Esophagus squamous epithelium (tissue), 5 donors: ENCODE data around the gene SLAMF9. TPM values are rescaled to one million over a fixed set of nuclear protein-coding genes. Genes with fewer than 3 reads are reported as not detected.

ENCODE experiments used
- DNase-seq: peaks from one replicate; lab custom pipeline; 2025; lab: John Stamatoyannopoulos, UW
- H3K27ac ChIP-seq, 4 donors: fragments of 200-600 bp; sonication (generic); one replicate each; pipeline ENCODE4 v1.5.1; 2016 to 2019; ENCODE audit warnings: mild to moderate bottlenecking in 1 of 4
- H3K27me3 ChIP-seq, 4 donors: fragments of 200-600 bp; sonication (generic); 1 replicate in 3 of 4; 2 replicates in 1 of 4; pipeline versions ENCODE4 v1.5.1 to v1.6.0; 2017 to 2021; ENCODE audit warnings: antibody characterized with exemption in 1 of 4
- H3K36me3 ChIP-seq, 3 donors: fragments of 200-600 bp; sonication (generic); one replicate each; pipeline ENCODE4 v1.5.1; 2016 to 2019
- H3K4me1 ChIP-seq, 3 donors: fragments of 200-600 bp; sonication (generic); one replicate each; pipeline ENCODE4 v1.5.1; 2017 to 2019
- H3K4me3 ChIP-seq, 4 donors: fragments of 200-600 bp; sonication (generic); 1 replicate in 3 of 4; 2 replicates in 1 of 4; pipeline ENCODE4 v1.5.1; 2016 to 2019; ENCODE audit warnings: mild to moderate bottlenecking in 2 of 4, moderate library complexity in 1 of 4
- H3K9me3 ChIP-seq, 3 donors: fragments of 200-600 bp; sonication (generic); one replicate each; pipeline ENCODE4 v1.5.1; 2016 to 2019
- POLR2A ChIP-seq, 4 donors: fragments of 450-650 bp; IDR thresholded peaks; one replicate each; pipeline ENCODE4 v1.6.1; 2017; ENCODE audit warnings: antibody characterized with exemption in 4 of 4, mild to moderate bottlenecking in 4 of 4, moderate library complexity in 3 of 4
- WGBS, 2 donors: methylation state at CpG; one replicate each; pipeline ENCODE4 v1.1.5; 2018; 5-methylcytosine and 5-hydroxymethylcytosine counted together
- intact Hi-C: fragments of 100-400 bp; cut with DNase I; formaldehyde crosslinking; loops from one replicate; pipeline ENCODE4 v1.15.0; 2022
- total RNA-seq, 4 donors: library from RNA; depleted of rRNA; stranded (reverse); fragments of >200 nt; gene quantifications; one replicate each; pipeline ENCODE4 v1.1.0, GENCODE V29; 2016
- TF ChIP-seq, protein P1 (sequence below), 6 experiments: fragments of 450-650 bp in 4 of 6; fragments of 200-600 bp in 2 of 6; sonication (generic) in 2 of 6; IDR thresholded peaks; one replicate each; pipeline ENCODE4 v1.5.1; 2016 to 2019; ENCODE audit warnings: antibody characterized with exemption in 6 of 6, mild to moderate bottlenecking in 4 of 6, moderate library complexity in 4 of 6
- donor health status: DM: yes; HTN: yes; CAD: no.

Gene SLAMF9
- total RNA-seq, 4 donors from 2014 or later: 0.92 to 0.99 TPM; not detected in 2

DNA sequence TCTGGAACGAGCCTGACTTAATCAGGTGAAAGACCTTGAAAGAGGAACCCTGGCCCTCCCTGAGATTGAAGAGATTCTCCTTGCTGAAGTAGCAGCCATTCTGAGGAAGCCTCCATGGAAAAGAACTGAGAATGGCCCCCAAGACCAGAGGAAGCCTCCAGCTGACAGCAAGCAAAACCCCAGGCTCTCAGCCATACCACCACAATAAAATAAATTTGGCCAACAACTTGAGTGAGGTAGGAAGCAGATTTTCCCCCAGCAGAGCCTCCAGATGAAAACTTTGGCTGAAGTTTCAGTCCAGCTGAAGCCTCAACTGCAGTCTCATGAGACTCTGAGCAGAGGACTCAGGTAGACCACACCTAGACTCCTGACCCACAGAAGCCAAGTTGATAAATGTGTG lies 34.0 kb upstream of the SLAMF9 start:
- intact Hi-C loops: no loop called here
- WGBS, 2 donors: 50 to 71% methylated on average over 1 of the region's 1 CpG
- Histone ChIP-seq H3K27me3 (peaks cover 0 to 11% (median 0%) of the 10 kb centered on the region in 4 donors), H3K4me1 (peaks cover 0 to 20% (median 4%) of the 10 kb centered on the region in 3 donors), H3K4me3 (no peak overlapping the region), H3K36me3 (no peaks in the 10 kb centered on the region), H3K27ac (no peak overlapping the region), H3K9me3 (no peaks in the 10 kb centered on the region)
- DNase-seq: no peak
- no peak for TF ChIP-seq POLR2A (IDR thresholded peaks at IDR 0.05)
- TF ChIP-seq, protein P1, sequence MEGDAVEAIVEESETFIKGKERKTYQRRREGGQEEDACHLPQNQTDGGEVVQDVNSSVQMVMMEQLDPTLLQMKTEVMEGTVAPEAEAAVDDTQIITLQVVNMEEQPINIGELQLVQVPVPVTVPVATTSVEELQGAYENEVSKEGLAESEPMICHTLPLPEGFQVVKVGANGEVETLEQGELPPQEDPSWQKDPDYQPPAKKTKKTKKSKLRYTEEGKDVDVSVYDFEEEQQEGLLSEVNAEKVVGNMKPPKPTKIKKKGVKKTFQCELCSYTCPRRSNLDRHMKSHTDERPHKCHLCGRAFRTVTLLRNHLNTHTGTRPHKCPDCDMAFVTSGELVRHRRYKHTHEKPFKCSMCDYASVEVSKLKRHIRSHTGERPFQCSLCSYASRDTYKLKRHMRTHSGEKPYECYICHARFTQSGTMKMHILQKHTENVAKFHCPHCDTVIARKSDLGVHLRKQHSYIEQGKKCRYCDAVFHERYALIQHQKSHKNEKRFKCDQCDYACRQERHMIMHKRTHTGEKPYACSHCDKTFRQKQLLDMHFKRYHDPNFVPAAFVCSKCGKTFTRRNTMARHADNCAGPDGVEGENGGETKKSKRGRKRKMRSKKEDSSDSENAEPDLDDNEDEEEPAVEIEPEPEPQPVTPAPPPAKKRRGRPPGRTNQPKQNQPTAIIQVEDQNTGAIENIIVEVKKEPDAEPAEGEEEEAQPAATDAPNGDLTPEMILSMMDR (IDR thresholded peaks at IDR 0.05): no peak

DNA sequence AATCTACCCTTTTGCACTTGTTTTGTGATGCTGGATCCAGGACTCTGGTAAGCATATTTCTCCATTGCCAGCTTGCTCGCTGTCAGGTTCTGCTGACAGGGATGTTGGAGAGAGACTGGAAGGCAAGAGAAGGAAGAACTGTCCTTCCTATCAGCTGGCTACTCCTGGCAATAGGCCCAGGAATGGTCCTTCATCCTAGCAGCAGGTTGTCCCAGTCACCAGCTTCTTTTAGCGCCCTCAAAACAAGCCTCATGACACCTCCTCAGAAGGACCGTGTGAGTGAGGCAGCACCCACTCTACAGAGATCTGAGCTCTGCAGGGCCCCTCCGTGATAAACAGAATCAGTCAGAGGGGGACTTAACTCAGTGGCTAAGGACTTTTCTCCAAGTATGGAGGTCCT lies 33.1 kb upstream of the SLAMF9 start:
- Histone ChIP-seq H3K9me3 (no peaks in the 10 kb centered on the region), H3K27me3 (peaks cover 0 to 11% (median 0%) of the 10 kb centered on the region in 4 donors), H3K27ac (no peak overlapping the region), H3K36me3 (no peaks in the 10 kb centered on the region), H3K4me1 (peaks cover 0 to 19% (median 2%) of the 10 kb centered on the region in 3 donors), H3K4me3 (no peak overlapping the region)
- no peak for DNase-seq
- TF ChIP-seq, protein P1 (IDR thresholded peaks at IDR 0.05): no peak
- TF ChIP-seq POLR2A (IDR thresholded peaks at IDR 0.05): no peak
- WGBS, 2 donors: 71 to 84% methylated on average over 3 to 4 of the region's 4 CpGs
- intact Hi-C loops: no loop called here

DNA sequence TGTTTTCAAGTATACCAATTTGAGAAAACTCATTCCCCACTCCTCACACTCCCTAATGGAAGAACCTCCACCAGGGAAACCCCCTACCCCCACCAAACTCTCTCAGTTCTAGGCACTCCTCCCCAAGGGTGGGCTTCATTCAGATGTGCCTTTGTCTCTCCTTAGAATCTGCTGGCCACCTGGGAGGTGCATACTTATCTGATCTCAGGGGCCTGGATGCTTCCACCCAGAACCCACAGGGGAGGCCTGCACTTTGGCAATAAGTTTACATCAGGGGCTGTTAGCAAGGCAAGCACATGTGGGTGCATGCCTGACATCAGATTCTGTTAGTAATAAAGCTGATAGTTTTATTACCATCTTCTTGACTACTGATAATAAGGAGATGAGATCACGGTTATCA lies 32.5 kb upstream of the SLAMF9 start:
- intact Hi-C loops: no loop called here
- DNase-seq: no peak
- no peak for TF ChIP-seq POLR2A (IDR thresholded peaks at IDR 0.05)
- TF ChIP-seq, protein P1 (IDR thresholded peaks at IDR 0.05): no peak
- H3K9me3 ChIP-seq: no peaks in the 10 kb centered on the region
- H3K4me3 ChIP-seq: no peak overlapping the region
- peaks cover 0 to 11% (median 0%) of the 10 kb centered on the region in 4 donors for H3K27me3 ChIP-seq
- H3K27ac ChIP-seq: no peak overlapping the region
- H3K4me1 ChIP-seq: peaks cover 0 to 12% (median 0%) of the 10 kb centered on the region in 3 donors
- peaks cover 0 to 2% (median 0%) of the 10 kb centered on the region in 3 donors for H3K36me3 ChIP-seq
- 80 to 83% methylated on average over 1 of the region's 1 CpG for WGBS, 2 donors

DNA sequence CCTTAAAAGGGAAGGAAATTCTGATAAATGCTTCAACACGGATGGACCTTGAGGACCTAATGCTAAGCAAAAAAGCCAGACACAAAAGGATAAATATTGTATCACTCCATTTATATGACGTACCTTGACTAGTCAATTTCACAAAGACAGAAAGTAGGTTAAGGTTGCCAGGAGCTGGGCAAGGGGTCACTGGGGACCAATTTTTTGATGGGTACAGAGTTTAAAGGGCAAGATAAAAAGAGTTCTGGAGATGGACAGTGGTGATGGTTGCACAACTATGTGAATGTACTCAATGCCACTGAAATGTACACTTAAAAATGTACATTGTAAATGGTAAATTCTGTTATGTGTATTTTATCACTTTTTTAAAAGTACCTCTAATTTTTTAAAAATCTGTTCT lies 32.1 kb upstream of the SLAMF9 start:
- Histone ChIP-seq H3K4me1 (peaks cover 0 to 8% (median 0%) of the 10 kb centered on the region in 3 donors), H3K36me3 (peaks cover 0 to 7% (median 0%) of the 10 kb centered on the region in 3 donors), H3K4me3 (no peak overlapping the region), H3K27me3 (peaks cover 0 to 11% (median 0%) of the 10 kb centered on the region in 4 donors), H3K27ac (no peak overlapping the region), H3K9me3 (no peaks in the 10 kb centered on the region)
- TF ChIP-seq, protein P1 (IDR thresholded peaks at IDR 0.05): no peak
- no peak for TF ChIP-seq POLR2A (IDR thresholded peaks at IDR 0.05)
- intact Hi-C loops: no loop called here
- no peak for DNase-seq
- 77 to 80% methylated on average over 2 of the region's 2 CpGs for WGBS, 2 donors

DNA sequence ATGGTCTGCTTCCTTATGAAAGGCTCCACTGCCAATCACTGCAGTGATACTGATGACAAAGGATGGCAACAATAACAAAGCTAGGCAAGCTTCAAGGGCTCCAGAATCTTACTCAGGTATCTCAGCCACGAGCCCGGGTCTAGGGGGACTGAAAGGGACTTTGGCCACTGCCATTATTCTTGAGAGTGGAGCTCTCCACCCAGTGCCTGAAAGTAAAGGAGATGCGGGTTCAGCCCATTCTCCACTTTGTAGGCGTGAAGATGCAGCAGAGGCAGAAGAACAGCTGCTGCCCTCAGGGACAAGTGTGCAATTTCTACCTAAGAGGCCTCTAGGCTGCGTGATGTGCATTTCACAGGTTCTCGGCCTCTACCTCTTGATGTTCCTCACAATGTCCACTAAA lies 31.4 kb upstream of the SLAMF9 start:
- Histone ChIP-seq H3K27ac (no peak overlapping the region), H3K9me3 (no peaks in the 10 kb centered on the region), H3K36me3 (peaks cover 0 to 13% (median 0%) of the 10 kb centered on the region in 3 donors), H3K4me3 (no peak overlapping the region), H3K4me1 (peaks cover 0 to 7% (median 0%) of the 10 kb centered on the region in 3 donors), H3K27me3 (peaks cover 0 to 11% (median 0%) of the 10 kb centered on the region in 4 donors)
- no peak for DNase-seq
- TF ChIP-seq, protein P1 (IDR thresholded peaks at IDR 0.05): no peak
- TF ChIP-seq POLR2A (IDR thresholded peaks at IDR 0.05): no peak
- WGBS, 2 donors: 89 to 94% methylated on average over 5 to 6 of the region's 6 CpGs
- intact Hi-C loops: no loop called here
